Osteoblast (primary cell): Measurements from ENCODE around the gene SLC38A7. TPM values are rescaled to one million over a fixed set of nuclear protein-coding genes. Genes with fewer than 3 reads are reported as not detected.
"Not testable (repeated sequence)": the region's sequence is repeated elsewhere in the genome, so short reads cannot be mapped to it uniquely, and the experiment has no call there.

ENCODE experiments used
- DNase-seq: peaks from one replicate; pipeline ENCODE4 v3.0.0; 2011; ENCODE audit warnings: low spot score, mixed read lengths; ENCODE audit not compliant: insufficient read length; ENCODE audit errors: missing footprints
- H2AFZ ChIP-seq: 2 replicates; pipeline ENCODE4 v1.6.0; 2011; ENCODE audit warnings: mild to moderate bottlenecking, low read length
- H3K27ac ChIP-seq: 2 replicates; pipeline ENCODE4 v1.5.1; 2011; ENCODE audit warnings: mild to moderate bottlenecking, low read depth, low read length, moderate library complexity
- H3K27me3 ChIP-seq: 2 replicates; pipeline ENCODE4 v1.6.0; 2012; ENCODE audit warnings: mild to moderate bottlenecking, control low read depth, inconsistent platforms, low read length, moderate library complexity; ENCODE audit not compliant: insufficient read depth
- H3K36me3 ChIP-seq: 2 replicates; pipeline ENCODE4 v1.5.1; 2011; ENCODE audit warnings: mild to moderate bottlenecking, low read length, control low read depth, moderate library complexity; ENCODE audit not compliant: insufficient read depth
- H3K4me1 ChIP-seq: 2 replicates; pipeline ENCODE4 v1.5.1; 2011; ENCODE audit warnings: mild to moderate bottlenecking, low read length, control low read depth, moderate library complexity; ENCODE audit not compliant: insufficient read depth
- H3K4me2 ChIP-seq: 2 replicates; pipeline ENCODE4 v1.6.0; 2011; ENCODE audit warnings: mild to moderate bottlenecking, low read length; ENCODE audit not compliant: insufficient read depth
- H3K4me3 ChIP-seq: fragments of 200-600 bp; sonication (generic); 3 replicates; pipeline ENCODE4 v1.5.1; 2012; ENCODE audit warnings: mild to moderate bottlenecking, low read length, inconsistent platforms; ENCODE audit not compliant: insufficient read depth
- H3K79me2 ChIP-seq: 2 replicates; pipeline ENCODE4 v1.6.0; 2012; ENCODE audit warnings: mild to moderate bottlenecking, low read length, control low read depth, inconsistent platforms; ENCODE audit not compliant: insufficient read depth
- H3K9me3 ChIP-seq: 2 replicates; pipeline ENCODE4 v1.5.1; 2011; ENCODE audit warnings: low read depth, low read length, control low read depth
- H4K20me1 ChIP-seq: 2 replicates; pipeline ENCODE4 v1.6.0; 2012; ENCODE audit warnings: mild to moderate bottlenecking, low read length, control low read depth; ENCODE audit not compliant: insufficient read depth
- total RNA-seq: library from RNA; depleted of rRNA; stranded (reverse); fragments of >200 nt; gene quantifications from 2 replicates; pipeline ENCODE4 v1.2.3, GENCODE V29; 2012
- TF ChIP-seq, protein P1 (sequence below): IDR thresholded peaks from 2 replicates; pipeline ENCODE4 v1.5.1; 2011; ENCODE audit warnings: mild to moderate bottlenecking, low read depth, low read length, moderate library complexity; ENCODE audit errors: extremely low read depth

The SLC38A7 gene
- total RNA-seq, 1 donor: 65.1 TPM

DNA sequence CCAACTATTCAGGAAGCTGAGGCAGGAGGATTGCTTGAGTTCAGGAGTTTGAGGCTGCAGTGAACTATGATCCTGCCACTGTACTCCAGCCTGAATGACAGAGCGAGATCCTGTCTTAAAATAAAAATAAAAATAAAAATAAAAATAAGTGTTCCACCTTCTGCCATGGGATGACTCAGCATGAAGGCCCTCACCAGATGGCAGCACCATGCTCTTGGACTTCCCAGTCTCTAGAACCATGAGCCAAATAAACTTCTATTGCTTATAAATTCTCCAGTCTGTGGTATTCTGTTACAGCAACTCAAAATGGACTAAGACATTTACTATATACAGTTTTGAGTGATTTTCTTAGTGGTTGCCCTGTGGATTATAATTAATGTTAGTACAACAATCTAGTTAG, 7.9 kb upstream of the SLC38A7 start:
- Histone ChIP-seq H3K27ac (no peak overlapping the region), H3K4me1 (peaks cover 7% of the 10 kb centered on the region), H4K20me1 (no peaks in the 10 kb centered on the region), H3K27me3 (no peaks in the 10 kb centered on the region), H3K4me3 (no peak overlapping the region), H3K36me3 (no peaks in the 10 kb centered on the region), H2AFZ (no peak overlapping the region), H3K79me2 (no peaks in the 10 kb centered on the region), H3K9me3 (no peaks in the 10 kb centered on the region), H3K4me2 (no peak overlapping the region)
- no peak for DNase-seq
- TF ChIP-seq, protein P1, sequence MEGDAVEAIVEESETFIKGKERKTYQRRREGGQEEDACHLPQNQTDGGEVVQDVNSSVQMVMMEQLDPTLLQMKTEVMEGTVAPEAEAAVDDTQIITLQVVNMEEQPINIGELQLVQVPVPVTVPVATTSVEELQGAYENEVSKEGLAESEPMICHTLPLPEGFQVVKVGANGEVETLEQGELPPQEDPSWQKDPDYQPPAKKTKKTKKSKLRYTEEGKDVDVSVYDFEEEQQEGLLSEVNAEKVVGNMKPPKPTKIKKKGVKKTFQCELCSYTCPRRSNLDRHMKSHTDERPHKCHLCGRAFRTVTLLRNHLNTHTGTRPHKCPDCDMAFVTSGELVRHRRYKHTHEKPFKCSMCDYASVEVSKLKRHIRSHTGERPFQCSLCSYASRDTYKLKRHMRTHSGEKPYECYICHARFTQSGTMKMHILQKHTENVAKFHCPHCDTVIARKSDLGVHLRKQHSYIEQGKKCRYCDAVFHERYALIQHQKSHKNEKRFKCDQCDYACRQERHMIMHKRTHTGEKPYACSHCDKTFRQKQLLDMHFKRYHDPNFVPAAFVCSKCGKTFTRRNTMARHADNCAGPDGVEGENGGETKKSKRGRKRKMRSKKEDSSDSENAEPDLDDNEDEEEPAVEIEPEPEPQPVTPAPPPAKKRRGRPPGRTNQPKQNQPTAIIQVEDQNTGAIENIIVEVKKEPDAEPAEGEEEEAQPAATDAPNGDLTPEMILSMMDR: no peak

DNA sequence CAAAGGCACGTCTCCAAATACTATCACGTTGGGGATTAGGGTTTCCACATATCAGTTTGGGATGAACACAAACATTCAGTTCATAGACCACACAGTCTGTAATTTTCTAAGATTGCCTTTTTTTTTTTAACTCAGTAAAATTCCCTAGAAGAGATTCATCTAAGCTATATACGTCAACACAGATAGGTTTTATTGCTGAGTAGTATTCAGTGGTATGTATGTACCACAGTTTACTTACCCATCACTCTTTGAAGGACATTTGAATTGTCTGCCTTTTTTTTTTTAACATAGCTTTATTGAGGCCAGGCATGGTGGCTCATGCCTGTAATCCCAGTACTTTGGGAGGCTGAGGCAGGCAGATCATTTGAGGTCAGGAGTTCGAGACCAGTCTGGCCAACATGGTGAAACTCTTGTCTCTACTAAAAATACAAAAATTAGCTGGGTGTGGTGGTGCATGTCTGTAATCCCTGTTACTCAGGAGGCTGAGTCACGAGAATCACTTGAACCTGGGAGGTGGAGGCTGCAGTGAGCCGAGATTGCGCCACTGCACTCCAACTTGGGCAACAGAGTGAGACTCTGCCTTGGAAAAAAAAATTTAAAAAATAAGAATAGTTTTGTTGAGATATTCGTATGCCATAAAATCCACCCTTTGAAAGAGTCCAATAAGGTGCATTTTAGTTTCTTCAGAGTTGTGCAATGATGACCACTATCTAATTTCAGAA, 2.6 kb upstream of the SLC38A7 start:
- not testable (repeated sequence) for H3K36me3 ChIP-seq, DNase-seq, H2AFZ ChIP-seq, H3K4me2 ChIP-seq, H3K27me3 ChIP-seq, H4K20me1 ChIP-seq, H3K4me3 ChIP-seq, H3K9me3 ChIP-seq
- H3K79me2 ChIP-seq: peaks cover 22% of the 10 kb centered on the region
- H3K27ac ChIP-seq: peak overlapping the region; percentile 65
- peaks cover 22% of the 10 kb centered on the region for H3K4me1 ChIP-seq

DNA sequence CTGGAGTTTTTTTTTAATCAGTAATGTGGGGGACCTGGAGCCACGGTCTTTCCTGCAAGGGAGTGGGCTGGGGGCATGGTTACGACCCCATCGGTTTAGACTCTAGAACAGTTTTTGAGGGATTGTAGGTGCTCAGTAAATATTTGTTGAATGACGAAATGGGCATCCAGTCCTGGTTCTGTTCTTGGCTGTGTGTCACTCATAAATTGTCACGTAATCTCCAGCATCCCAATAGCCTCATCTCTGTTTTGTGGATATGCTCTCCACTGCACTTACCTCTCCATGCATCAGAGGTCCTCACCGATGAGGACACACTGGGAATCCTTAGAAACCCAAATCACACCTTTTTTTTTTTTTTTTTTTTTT, 497 bp upstream of the SLC38A7 start:
- H3K4me1 ChIP-seq: peaks cover 22% of the 10 kb centered on the region
- H3K4me2 ChIP-seq: peak overlapping the region; percentile 89
- peak; percentile 39 for DNase-seq
- no peaks in the 10 kb centered on the region for H3K27me3 ChIP-seq
- peaks cover 35% of the 10 kb centered on the region for H3K79me2 ChIP-seq
- no peaks in the 10 kb centered on the region for H3K9me3 ChIP-seq
- peak overlapping the region; percentile 86 for H3K4me3 ChIP-seq
- H3K36me3 ChIP-seq: peaks cover 9% of the 10 kb centered on the region
- H3K27ac ChIP-seq: peak overlapping the region; percentile 91
- H2AFZ ChIP-seq: peak overlapping the region; percentile 100
- peaks cover 7% of the 10 kb centered on the region for H4K20me1 ChIP-seq
- TF ChIP-seq, protein P1: no peak

DNA sequence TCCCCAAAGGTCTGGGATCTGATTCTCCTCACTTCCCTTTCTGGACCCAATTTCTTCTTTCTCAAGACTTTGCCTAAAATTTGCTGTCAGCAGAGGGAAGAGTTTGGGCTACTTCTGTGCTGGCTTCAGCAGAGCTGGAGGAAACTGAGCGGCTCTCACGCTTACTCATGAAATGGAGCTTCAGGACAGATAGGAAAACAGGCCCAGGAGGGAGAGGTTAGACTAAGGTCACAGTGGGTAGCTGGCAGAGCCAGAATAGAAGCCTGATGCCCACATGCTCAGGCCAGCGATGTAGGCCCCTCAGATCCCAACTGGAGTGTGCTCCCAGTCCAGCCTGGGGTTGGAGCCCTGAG, 593 bp downstream of the SLC38A7 start:
- TF ChIP-seq, protein P1: no peak
- Histone ChIP-seq H3K27me3 (no peaks in the 10 kb centered on the region), H2AFZ (peak overlapping the region; percentile 100), H3K4me2 (peak overlapping the region; percentile 89), H3K4me3 (peak overlapping the region; percentile 86), H3K79me2 (peaks cover 35% of the 10 kb centered on the region), H3K36me3 (peaks cover 12% of the 10 kb centered on the region), H3K9me3 (no peaks in the 10 kb centered on the region), H4K20me1 (peaks cover 7% of the 10 kb centered on the region), H3K4me1 (peaks cover 22% of the 10 kb centered on the region), H3K27ac (peak overlapping the region; percentile 91)
- peak; percentile 75 for DNase-seq
